C4-2B (cell line): Measurements from ENCODE around the gene SGPP2.

Experiments used
- H3K27ac ChIP-seq: fragments of 450-650 bp; 2 replicates; pipeline ENCODE4 v1.5.1; 2017
- CTCF ChIP-seq: fragments of 450-650 bp; conservative IDR thresholded peaks from 2 replicates; pipeline ENCODE4 v1.5.1; 2017; ENCODE audit warnings: mild to moderate bottlenecking
- ZFX ChIP-seq: fragments of 450-650 bp; IDR thresholded peaks from 2 replicates; pipeline ENCODE4 v1.6.1; 2017

SGPP2 gene

GRCh38 chr2:222440673-222441422 lies 16.5 kb downstream of the SGPP2 start:
- no peak for TF ChIP-seq CTCF
- TF ChIP-seq ZFX = no peak
- no peak overlapping the region for H3K27ac ChIP-seq

GRCh38 chr2:222442665-222443064 lies 18.3 kb downstream of the SGPP2 start:
- no peak for TF ChIP-seq CTCF
- no peak for TF ChIP-seq ZFX
- H3K27ac ChIP-seq = no peak overlapping the region

GRCh38 chr2:222445227-222445626 lies 20.9 kb downstream of the SGPP2 start:
- H3K27ac ChIP-seq = no peak overlapping the region
- TF ChIP-seq ZFX (no peak), CTCF (no peak)

GRCh38 chr2:222447131-222447530 lies 22.8 kb downstream of the SGPP2 start:
- TF ChIP-seq CTCF (no peak), ZFX (no peak)
- no peak overlapping the region for H3K27ac ChIP-seq

- TF ChIP-seq ZFX (no peak), CTCF (no peak)
- H3K27ac ChIP-seq = no peak overlapping the region
Measured at GRCh38 chr2:222448748-222449181, 24.4 kb downstream of the SGPP2 start.

- TF ChIP-seq ZFX (no peak), CTCF (no peak)
- no peak overlapping the region for H3K27ac ChIP-seq
Measured at GRCh38 chr2:222450021-222450420, 25.7 kb downstream of the SGPP2 start.

- TF ChIP-seq ZFX (no peak), CTCF (no peak)
- H3K27ac ChIP-seq = no peak overlapping the region
Measured at GRCh38 chr2:222451224-222451674, 26.9 kb downstream of the SGPP2 start.
